ENCODE data around the gene CMBL.
"Not testable (repeated sequence)": the region's sequence is repeated elsewhere in the genome, so short reads cannot be mapped to it uniquely, and the experiment has no call there.

The CMBL gene

GRCh38 chr5:10323588-10324488 lies 16.1 kb upstream of the CMBL start:
- Histone ChIP-seq H3K27ac (no peak overlapping the region), H3K4me1 (no peaks in the 10 kb centered on the region), H3K4me2 (no peak overlapping the region), H3K9ac (no peak overlapping the region), H3K9me3 (no peaks in the 10 kb centered on the region), H3K36me3 (no peaks in the 10 kb centered on the region), H3K27me3 (no peaks in the 10 kb centered on the region), H3K4me3 (no peak overlapping the region), H4K20me1 (no peaks in the 10 kb centered on the region)
- TF ChIP-seq Cebpa-rat (IDR thresholded peaks at IDR 0.05): no peak

- no peak overlapping the region for H3K4me2 ChIP-seq
- no peaks in the 10 kb centered on the region for H3K36me3 ChIP-seq
- no peaks in the 10 kb centered on the region for H4K20me1 ChIP-seq
- H3K9ac ChIP-seq: no peak overlapping the region
- no peaks in the 10 kb centered on the region for H3K27me3 ChIP-seq
- H3K9me3 ChIP-seq: no peaks in the 10 kb centered on the region
- no peak overlapping the region for H3K27ac ChIP-seq
- TF ChIP-seq Cebpa-rat (IDR thresholded peaks at IDR 0.05): no peak
- H3K4me1 ChIP-seq: no peaks in the 10 kb centered on the region
- no peak overlapping the region for H3K4me3 ChIP-seq
Measured at GRCh38 chr5:10321882-10322281, 14.2 kb upstream of the CMBL start.

- TF ChIP-seq Cebpa-rat (IDR thresholded peaks at IDR 0.05): no peak
Measured at GRCh38 chr5:10320793-10321192, 13.1 kb upstream of the CMBL start.

GRCh38 chr5:10319202-10319851 lies 11.6 kb upstream of the CMBL start:
- H3K4me3 ChIP-seq: no peak overlapping the region
- no peaks in the 10 kb centered on the region for H3K27me3 ChIP-seq
- H3K4me2 ChIP-seq: no peak overlapping the region
- no peaks in the 10 kb centered on the region for H3K36me3 ChIP-seq
- 0 out of 2 replicates have a peak, but pooled peaks cover 6% of the 10 kb centered on the region for H3K9me3 ChIP-seq
- H3K9ac ChIP-seq: no peak overlapping the region
- H3K4me1 ChIP-seq: no peaks in the 10 kb centered on the region
- no peak for TF ChIP-seq Cebpa-rat (IDR thresholded peaks at IDR 0.05)
- no peak overlapping the region for H3K27ac ChIP-seq
- no peaks in the 10 kb centered on the region for H4K20me1 ChIP-seq

More at GRCh38 chr5:10320793-10321192, 13.1 kb upstream of the CMBL start:
- Histone ChIP-seq H3K4me2 (no peak overlapping the region), H3K36me3 (no peaks in the 10 kb centered on the region), H3K27me3 (no peaks in the 10 kb centered on the region), H4K20me1 (no peaks in the 10 kb centered on the region), H3K9ac (no peak overlapping the region), H3K9me3 (0 out of 2 replicates have a peak, but pooled peaks cover 6% of the 10 kb centered on the region), H3K4me1 (no peaks in the 10 kb centered on the region), H3K27ac (no peak overlapping the region), H3K4me3 (no peak overlapping the region)

GRCh38 chr5:10317825-10318682 lies 10.4 kb upstream of the CMBL start:
- Histone ChIP-seq H3K36me3 (no peaks in the 10 kb centered on the region), H3K4me2 (no peak overlapping the region)

GRCh38 chr5:10315824-10316509 lies 8.3 kb upstream of the CMBL start:
- Histone ChIP-seq H3K27me3 (no peaks in the 10 kb centered on the region), H3K9ac (no peak overlapping the region), H3K36me3 (no peaks in the 10 kb centered on the region), H3K4me2 (no peak overlapping the region), H3K27ac (no peak overlapping the region), H3K9me3 (0 out of 2 replicates have a peak, but pooled peaks cover 6% of the 10 kb centered on the region), H3K4me1 (no peaks in the 10 kb centered on the region), H3K4me3 (no peak overlapping the region), H4K20me1 (no peaks in the 10 kb centered on the region)
- no peak for TF ChIP-seq Cebpa-rat (IDR thresholded peaks at IDR 0.05)

More at GRCh38 chr5:10317825-10318682, 10.4 kb upstream of the CMBL start:
- Histone ChIP-seq H3K9ac (no peak overlapping the region), H3K9me3 (0 out of 2 replicates have a peak, but pooled peaks cover 6% of the 10 kb centered on the region), H3K4me3 (no peak overlapping the region), H3K27me3 (no peaks in the 10 kb centered on the region), H3K4me1 (no peaks in the 10 kb centered on the region), H3K27ac (no peak overlapping the region), H4K20me1 (no peaks in the 10 kb centered on the region)
- TF ChIP-seq Cebpa-rat (IDR thresholded peaks at IDR 0.05): no peak

GRCh38 chr5:10315201-10315600 lies 7.5 kb upstream of the CMBL start:
- H4K20me1 ChIP-seq: no peaks in the 10 kb centered on the region
- 0 out of 2 replicates have a peak, but pooled peaks cover 6% of the 10 kb centered on the region for H3K9me3 ChIP-seq
- H3K36me3 ChIP-seq: no peaks in the 10 kb centered on the region
- no peak overlapping the region for H3K4me2 ChIP-seq
- H3K27ac ChIP-seq: no peak overlapping the region
- H3K9ac ChIP-seq: no peak overlapping the region
- no peak for TF ChIP-seq Cebpa-rat (IDR thresholded peaks at IDR 0.05)
- H3K27me3 ChIP-seq: no peaks in the 10 kb centered on the region
- H3K4me3 ChIP-seq: no peak overlapping the region
- no peaks in the 10 kb centered on the region for H3K4me1 ChIP-seq

GRCh38 chr5:10311595-10312425 lies 4.1 kb upstream of the CMBL start:
- no peak for TF ChIP-seq Cebpa-rat (IDR thresholded peaks at IDR 0.05)
- no peak overlapping the region for H3K27ac ChIP-seq
- no peak overlapping the region for H3K4me2 ChIP-seq
- no peak overlapping the region for H3K4me3 ChIP-seq
- no peak overlapping the region for H3K9ac ChIP-seq
- peaks cover 21% of the 10 kb centered on the region for H3K27me3 ChIP-seq
- H3K9me3 ChIP-seq: peaks cover 12% of the 10 kb centered on the region; the same call in 1 of the 2 replicates
- H3K36me3 ChIP-seq: no peaks in the 10 kb centered on the region
- H4K20me1 ChIP-seq: no peaks in the 10 kb centered on the region
- H3K4me1 ChIP-seq: no peaks in the 10 kb centered on the region

GRCh38 chr5:10310835-10311570 lies 3.3 kb upstream of the CMBL start:
- not testable (repeated sequence) for H3K27ac ChIP-seq, H3K9ac ChIP-seq, H3K9me3 ChIP-seq, H3K4me3 ChIP-seq, H3K36me3 ChIP-seq, H3K4me1 ChIP-seq, H3K4me2 ChIP-seq, H4K20me1 ChIP-seq
- peaks cover 29% of the 10 kb centered on the region for H3K27me3 ChIP-seq

Measured in BLaER1 (cell line).